Stimulated activated CD8-positive, alpha-beta memory T cell treated with anti-CD3 and anti-CD28 coated beads, Interleukin-7, amount 100 ng/mL, for 24 hours (primary cell): Measurements from ENCODE around the gene PTEN.

Source experiments
- DNase-seq: peaks from one replicate; pipeline ENCODE4 v3.0.0-alpha.2; 2020; ENCODE audit warnings: low read depth

PTEN gene

DNA sequence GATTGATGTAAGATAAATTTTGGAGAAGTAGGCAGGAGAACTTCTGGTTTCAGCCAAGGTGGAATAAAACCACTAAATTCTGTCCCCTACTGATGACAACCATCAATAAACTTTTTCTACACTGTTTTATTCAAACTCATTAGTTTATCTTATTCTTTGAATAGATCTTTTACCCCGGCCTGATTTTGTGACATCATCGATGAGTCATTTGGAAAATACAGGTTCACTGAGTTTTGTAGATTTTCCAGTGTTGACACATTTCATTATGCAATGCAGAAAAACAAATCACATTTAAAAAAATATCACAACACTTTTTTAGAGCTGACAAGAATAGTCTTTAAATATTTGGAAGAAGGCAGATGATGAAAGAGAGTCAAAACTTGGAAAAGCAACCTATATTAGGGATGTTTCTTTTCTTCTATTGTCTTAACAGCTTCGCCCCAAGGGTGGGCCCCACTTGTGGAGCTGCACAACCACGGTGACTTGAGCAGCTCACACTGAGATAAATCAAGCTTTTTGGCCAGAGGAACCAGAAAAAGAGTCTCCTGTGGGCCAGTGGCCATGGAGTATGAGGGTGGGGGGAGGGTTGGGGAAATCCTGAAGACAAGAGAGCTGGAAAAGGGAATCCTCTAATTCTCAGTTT lies 112.8 kb downstream of the PTEN start:
- no peak for DNase-seq

DNA sequence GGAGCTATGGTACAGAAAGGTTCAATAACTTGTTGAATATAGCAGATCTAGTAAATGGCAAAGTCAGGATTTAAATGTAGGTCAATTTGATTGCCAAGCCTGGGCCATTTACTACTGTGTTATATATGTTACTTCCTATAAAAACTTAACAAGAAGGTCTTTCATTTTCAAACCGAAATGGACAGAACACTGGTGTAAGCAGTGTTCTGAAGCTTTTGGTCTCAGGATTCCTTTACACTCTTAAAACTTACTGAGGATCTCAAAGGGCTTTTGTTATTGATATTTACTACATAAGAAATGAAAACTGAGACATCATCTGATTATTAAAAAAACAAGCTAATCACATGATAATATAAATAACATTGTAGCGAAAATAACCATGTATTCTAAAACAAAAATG lies 114.7 kb downstream of the PTEN start:
- no peak for DNase-seq

DNA sequence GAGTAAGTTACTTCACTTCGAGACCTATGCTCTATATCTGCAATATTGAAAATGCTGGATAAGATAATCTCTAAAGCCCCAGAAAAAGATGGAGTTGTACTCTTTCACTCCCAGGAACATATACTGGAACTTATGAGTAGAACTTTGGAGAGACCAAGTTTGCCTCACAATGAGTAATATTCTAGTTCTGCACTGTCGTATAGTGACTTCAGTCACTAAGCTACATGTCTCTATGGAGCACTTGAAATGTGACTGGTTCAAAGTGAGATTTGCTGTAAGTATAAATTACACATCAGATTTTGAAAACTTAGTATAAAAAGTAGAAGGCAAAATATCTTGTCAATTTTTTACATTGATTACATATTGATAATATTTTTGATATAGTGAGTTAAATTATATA lies 116.4 kb downstream of the PTEN start:
- no peak for DNase-seq

DNA sequence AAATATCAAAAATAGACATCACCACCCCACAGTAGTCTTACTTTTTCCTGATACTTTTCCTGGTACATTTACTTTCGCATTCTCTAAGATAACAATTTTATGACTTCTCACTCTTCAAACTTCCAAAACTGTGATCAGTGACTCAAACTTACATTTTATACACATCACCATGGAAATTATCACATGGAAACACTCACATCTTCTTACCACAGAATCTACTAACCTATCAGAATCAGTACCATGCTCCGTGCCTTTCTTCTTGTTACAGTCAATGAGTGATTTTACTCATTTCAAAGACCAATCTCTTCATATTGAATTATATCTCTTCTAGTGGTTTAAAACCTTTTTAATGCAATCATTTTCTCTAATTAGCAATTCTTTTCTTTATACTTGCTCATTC lies 120.3 kb downstream of the PTEN start:
- no peak for DNase-seq

DNA sequence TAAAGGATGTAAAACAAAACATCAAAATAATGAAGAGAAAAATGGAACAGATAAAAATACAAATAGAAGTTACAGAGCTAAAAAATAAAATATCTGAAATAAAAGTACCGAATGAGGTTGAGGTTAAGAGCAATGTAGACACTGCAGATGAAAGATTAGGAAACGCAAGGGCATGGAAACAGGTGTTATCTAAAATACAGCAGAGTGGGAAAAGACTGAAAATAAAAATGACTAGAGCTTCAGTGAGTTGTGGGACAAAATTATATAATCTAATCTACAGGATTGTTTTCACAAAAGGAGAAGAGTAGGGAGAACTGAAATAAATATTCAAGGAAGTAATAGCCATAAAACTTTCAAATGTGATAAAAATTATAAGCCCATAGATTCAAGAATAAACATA lies 123.8 kb downstream of the PTEN start:
- DNase-seq = no peak

DNA sequence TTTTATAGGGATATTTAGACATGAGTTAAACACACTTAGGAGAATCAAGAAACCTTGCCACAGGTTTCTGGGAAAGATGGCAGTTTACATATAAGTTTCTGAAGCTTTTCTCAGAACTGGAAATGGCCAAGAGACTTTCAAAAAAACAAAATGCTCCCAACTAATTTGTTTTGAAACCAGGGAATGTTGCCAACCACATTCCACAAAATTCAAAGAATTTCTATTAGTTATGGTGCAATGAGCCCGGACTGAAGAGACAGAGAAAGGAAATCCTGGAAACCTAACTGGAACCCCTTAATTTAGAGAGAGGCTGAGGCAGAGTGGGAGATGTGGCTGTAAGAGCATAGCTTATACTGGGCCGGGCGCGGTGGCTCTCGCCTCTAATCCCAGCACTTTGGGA lies 128.5 kb downstream of the PTEN start:
- DNase-seq = no peak

DNA sequence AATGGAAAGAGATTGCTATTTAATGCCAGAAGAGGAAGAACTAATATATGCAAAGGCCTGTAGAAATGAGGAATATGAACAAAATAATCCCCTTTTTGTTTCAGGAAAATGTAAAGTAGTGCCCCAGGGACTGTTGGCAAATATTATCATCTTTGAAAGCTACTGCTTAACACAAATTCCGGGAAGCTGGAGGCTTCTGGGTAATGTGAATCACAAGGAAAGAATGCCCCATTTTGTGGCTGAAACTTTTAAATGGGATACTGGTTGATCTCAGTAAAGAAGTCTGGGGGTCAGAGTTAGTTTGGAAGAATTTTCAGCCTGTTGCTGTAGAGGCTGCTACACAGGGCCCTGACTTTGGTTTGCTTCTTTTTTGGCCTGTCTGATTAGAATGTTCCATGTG lies 141.0 kb downstream of the PTEN start:
- DNase-seq = no peak

DNA sequence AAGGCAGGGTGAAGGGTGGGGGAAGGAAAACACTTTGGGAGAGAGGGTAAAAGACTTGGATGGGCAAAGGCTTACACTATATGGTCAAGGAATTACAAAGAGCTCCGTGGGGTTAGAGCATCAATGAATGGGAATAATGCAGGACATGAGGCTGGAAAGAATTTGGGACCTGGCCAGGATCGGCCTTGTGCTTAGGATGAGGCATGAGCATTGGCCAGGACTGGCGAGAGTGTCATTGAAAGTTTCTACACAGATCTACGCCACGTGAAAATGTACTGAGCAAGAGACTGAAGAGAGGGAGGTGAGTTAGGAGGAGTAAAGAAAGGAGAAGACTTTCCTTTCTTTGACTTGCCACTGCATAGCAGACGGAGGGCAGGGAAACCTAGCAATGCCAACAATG lies 142.8 kb downstream of the PTEN start:
- no peak for DNase-seq

DNA sequence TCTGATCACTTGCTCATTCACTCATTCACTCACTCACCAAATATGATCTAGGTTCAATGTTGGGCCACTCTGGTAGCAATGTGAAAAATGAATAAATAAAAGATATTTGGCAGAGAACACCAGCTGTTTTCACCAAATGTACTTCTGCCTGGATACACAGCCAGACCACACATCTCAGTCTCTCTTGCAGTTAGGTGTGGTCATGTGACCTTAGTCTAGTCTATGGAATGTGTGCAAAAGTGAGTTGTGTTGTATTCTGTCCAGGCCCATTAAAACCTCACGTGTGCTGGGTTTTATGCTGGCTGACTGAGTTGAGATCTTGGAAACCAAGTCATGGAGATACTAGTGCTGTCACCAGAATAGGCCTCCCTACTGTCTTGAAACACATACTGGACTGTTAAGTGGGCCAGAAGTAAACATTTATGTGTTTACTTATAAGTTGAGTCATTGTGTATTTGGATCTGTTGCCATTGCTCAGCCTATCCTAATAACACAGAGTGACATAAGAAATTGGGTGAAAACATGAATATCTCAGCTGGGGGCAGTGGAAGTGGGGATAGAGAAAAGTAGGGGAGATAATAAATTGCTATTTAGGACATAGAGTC lies 145.5 kb downstream of the PTEN start:
- DNase-seq = no peak

DNA sequence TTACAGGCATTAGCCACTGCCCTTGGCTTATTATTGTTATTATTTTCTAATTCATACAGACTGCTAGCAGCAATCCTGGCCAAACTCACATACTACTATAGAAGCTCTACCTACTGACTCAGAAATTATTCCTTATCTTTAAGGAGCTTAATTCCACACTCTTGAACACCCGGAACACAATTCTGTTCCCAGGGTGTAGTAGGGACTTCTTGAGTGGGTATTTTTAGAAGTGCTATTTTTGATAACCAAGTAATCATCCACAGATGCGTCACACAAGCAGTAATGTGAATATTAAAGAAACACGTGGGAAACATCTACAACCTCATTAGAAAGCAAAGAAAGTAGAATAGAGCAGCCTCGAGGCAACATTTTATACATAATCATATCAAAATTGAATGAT lies 149.2 kb downstream of the PTEN start:
- DNase-seq = no peak

DNA sequence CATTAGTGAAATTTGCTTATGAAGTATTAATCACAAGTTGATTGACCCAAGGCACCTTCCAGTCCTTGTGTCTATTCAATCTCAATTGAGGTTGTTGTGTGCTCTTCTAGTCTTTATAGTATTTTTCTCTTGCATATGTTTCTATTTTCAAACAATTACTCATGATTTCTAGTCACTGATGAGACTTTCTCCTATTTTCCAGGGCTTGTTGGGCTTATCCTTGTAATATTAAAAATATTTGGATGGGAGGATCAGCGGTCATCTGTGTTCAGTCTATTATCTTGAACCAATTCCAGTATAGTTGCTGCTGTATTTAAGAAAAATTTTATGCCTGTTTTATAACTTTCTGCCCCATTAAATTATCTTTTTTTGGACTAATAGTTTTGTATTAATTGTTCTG lies 154.4 kb downstream of the PTEN start:
- DNase-seq = no peak

DNA sequence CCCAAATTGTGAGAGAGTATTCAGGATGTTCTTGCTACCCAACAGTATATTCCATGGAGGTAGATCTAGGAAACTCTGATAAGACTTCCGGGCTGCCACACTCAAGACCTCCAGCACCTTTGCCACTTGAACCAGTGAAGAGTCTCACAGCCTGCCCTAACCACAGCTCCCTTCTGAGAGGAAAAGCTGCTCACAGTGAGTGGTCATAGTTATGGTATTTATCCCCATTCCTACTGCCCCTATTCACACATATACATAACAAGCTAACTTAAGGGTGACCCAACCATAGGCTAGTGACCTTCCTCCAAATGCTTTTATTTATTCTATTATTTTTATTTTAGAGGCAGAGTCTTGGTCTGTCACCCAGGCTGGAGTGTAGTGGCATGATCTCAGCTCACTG lies 156.3 kb downstream of the PTEN start:
- no peak for DNase-seq
